Fibroblast of skin of left quadriceps (primary cell): ENCODE measurements around the gene ADRA2B.
"Not testable (repeated sequence)": the region's sequence is repeated elsewhere in the genome, so short reads cannot be mapped to it uniquely, and the experiment has no call there.

Experiments
- DNase-seq, 2 experiments: peaks; one replicate each; pipeline ENCODE4 v3.0.0-alpha.2; 2013; ENCODE audit warnings: low read depth in 2 of 2

The ADRA2B gene

GRCh38 chr2:96150791-96151594 is 34.6 kb upstream of the ADRA2B start:
- DNase-seq = no peak

GRCh38 chr2:96150007-96150640 is 33.8 kb upstream of the ADRA2B start:
- DNase-seq = no peak

- DNase-seq = peak; percentile 57 to 60
These were observed 32.2 kb upstream of the ADRA2B start for GRCh38 chr2:96148410-96149217.

GRCh38 chr2:96147593-96148201 is 31.3 kb upstream of the ADRA2B start:
- no peak for DNase-seq

GRCh38 chr2:96146881-96147592 is 30.7 kb upstream of the ADRA2B start:
- no peak for DNase-seq

- DNase-seq = no peak
These were observed 29.9 kb upstream of the ADRA2B start for GRCh38 chr2:96146153-96146880.

GRCh38 chr2:96145848-96146152 is 29.4 kb upstream of the ADRA2B start:
- DNase-seq = no peak

GRCh38 chr2:96145036-96145847 is 28.9 kb upstream of the ADRA2B start, which contains the start of gene DUSP2:
DUSP2 (minus strand) TSS chr2:96145440; CDS start chr2:96145354, 86 bp downstream.
- peak in 1 of 2 experiments; percentile 19 for DNase-seq

GRCh38 chr2:96144481-96145035 is 28.2 kb upstream of the ADRA2B start:
- DNase-seq = no peak

- no peak for DNase-seq
These were observed 27.6 kb upstream of the ADRA2B start for GRCh38 chr2:96143848-96144480.

- no peak for DNase-seq
These were observed 27.0 kb upstream of the ADRA2B start for GRCh38 chr2:96143231-96143847.

- DNase-seq = no peak
These were observed 26.1 kb upstream of the ADRA2B start for GRCh38 chr2:96142217-96143113.

GRCh38 chr2:96141624-96141967 is 25.2 kb upstream of the ADRA2B start:
- not testable (repeated sequence) for DNase-seq

- no peak for DNase-seq
These were observed 24.7 kb upstream of the ADRA2B start for GRCh38 chr2:96140941-96141623.

- DNase-seq = no peak
These were observed 22.9 kb upstream of the ADRA2B start for GRCh38 chr2:96139181-96139758.
